Liver (tissue), 3 donors: ENCODE data around the gene BRD4.

Experiments used
- CTCF ChIP-seq: fragments of 150-350 bp; IDR thresholded peaks from 2 replicates; pipeline ENCODE4 v1.5.1; 2017; ENCODE audit warnings: improper control_type of control experiment, low read depth, low read length; ENCODE audit not compliant: missing input control
- EGR1 ChIP-seq, 2 donors: IDR thresholded peaks; 2 replicates each; pipeline ENCODE4 v1.6.1; 2016 to 2018; ENCODE audit warnings: antibody characterized with exemption in 2 of 2, low read depth in 2 of 2
- MAX ChIP-seq: IDR thresholded peaks from 2 replicates; pipeline ENCODE4 v1.6.1; 2016; ENCODE audit warnings: antibody characterized with exemption
- RAD21 ChIP-seq, 2 donors: IDR thresholded peaks; 2 replicates each; pipeline ENCODE4 v1.6.1; 2016; ENCODE audit warnings: antibody characterized with exemption in 2 of 2, mild to moderate bottlenecking in 2 of 2
- REST ChIP-seq: IDR thresholded peaks from 2 replicates; pipeline ENCODE4 v1.6.1; 2016; ENCODE audit warnings: antibody characterized with exemption, mild to moderate bottlenecking
- SP1 ChIP-seq: IDR thresholded peaks from 2 replicates; pipeline ENCODE4 v1.6.1; 2018; ENCODE audit warnings: antibody characterized with exemption, mild to moderate bottlenecking
- TAF1 ChIP-seq: conservative IDR thresholded peaks from 2 replicates; pipeline ENCODE4 v1.6.1; 2016; ENCODE audit warnings: antibody characterized with exemption, mild to moderate bottlenecking
- donor health status: healthy.
- donor health status: healthy.

- TF ChIP-seq CTCF (no peak), REST (no peak), EGR1 (IDR thresholded peaks at IDR 0.05; ENCODE audit: low read depth in 2 of 2) (no peak), SP1 (no peak), MAX (no peak), TAF1 (no peak), RAD21 (IDR thresholded peaks at IDR 0.05) (peak in 1 of 2 donors; percentile 42)
Measured at GRCh38 chr19:15252398-15253018, 79.8 kb downstream of the BRD4 start.
